ENCODE results near the gene MAST2. TPM values are rescaled to one million over a fixed set of nuclear protein-coding genes. Genes with fewer than 3 reads are reported as not detected.
"Not testable (repeated sequence)": the region's sequence is repeated elsewhere in the genome, so short reads cannot be mapped to it uniquely, and the experiment has no call there.

MAST2 gene
- total and polyA plus RNA-seq, 5 experiments from 2014 or later = 0.48 to 8.9 (median 1.7) TPM

DNA sequence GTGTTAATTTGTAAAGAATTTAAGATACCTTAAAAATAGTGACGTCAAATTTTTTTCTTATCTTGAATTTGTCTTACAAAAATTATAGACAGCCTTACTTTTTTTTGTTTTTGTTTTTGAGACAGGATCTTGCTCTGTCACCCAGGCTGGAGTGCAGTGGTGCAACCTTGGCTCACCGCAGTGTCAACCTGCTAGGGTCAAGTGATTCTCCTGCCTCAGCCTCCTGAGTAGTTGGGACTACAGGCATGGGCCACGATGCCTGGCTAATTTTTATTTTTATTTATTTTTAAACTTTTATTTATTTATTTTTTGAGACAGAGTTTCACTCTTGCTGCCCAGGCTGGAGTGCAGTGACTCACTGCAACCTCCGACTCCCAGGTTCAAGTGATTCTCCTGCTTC lies 40.6 kb downstream of the MAST2 start:
- H3K27ac Mint-ChIP-seq, ATAC-seq, H3K4me1 Mint-ChIP-seq, H3K4me3 Mint-ChIP-seq, H3K36me3 Mint-ChIP-seq, DNase-seq, H3K27me3 Mint-ChIP-seq, H3K9me3 Mint-ChIP-seq, POLR2A ChIA-PET: not testable (repeated sequence)

DNA sequence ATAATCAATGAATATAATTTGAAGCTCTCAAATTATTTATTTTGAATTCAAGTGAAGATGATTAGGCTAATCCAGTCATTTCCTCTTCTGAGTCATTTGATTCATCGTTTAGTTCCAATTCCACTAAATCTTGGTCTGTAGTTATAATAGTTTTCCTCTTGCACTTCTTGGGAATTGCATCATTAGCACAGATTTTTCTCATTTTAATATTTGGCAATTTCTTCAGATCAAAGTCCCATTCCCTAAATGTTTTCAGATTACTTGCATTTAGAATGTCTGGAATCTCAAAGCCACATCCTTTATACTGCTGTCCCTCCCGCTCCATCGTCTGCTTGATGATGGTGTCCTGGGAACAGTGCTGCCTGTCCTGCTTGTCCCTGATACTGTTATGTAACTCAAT lies 43.5 kb downstream of the MAST2 start:
- Mint-ChIP-seq H3K4me3 (no peak overlapping the region), H3K27me3 (no peaks in the 10 kb centered on the region), H3K36me3 (peaks cover 5 to 20% (median 7%) of the 10 kb centered on the region in 3 donors), H3K27ac (no peak overlapping the region), H3K4me1 (peaks cover 2 to 7% (median 4%) of the 10 kb centered on the region in 4 donors), H3K9me3 (peaks cover 0 to 28% (median 15%) of the 10 kb centered on the region in 9 donors)
- ATAC-seq (no peak), DNase-seq (no peak)
- POLR2A ChIA-PET = no interaction called here

DNA sequence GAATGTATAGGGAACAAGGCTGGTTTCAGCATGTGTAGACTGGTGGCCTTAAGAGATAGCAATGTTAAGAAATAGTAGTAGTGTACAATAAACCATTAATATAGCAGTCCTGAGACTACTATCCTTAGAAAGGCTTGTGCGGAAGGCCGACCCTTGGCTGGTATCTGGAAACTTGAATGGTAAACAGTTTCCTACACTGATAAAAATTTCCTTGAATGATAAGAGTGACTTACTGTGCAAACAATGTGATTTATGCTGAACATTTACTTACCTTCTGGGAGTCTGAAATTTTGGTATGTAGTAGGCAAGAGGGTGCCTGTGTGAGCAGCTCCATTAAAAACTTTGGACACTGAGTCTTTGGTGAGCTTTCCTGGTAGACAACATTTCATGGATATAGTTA lies 44.7 kb downstream of the MAST2 start:
- no peak for DNase-seq

DNA sequence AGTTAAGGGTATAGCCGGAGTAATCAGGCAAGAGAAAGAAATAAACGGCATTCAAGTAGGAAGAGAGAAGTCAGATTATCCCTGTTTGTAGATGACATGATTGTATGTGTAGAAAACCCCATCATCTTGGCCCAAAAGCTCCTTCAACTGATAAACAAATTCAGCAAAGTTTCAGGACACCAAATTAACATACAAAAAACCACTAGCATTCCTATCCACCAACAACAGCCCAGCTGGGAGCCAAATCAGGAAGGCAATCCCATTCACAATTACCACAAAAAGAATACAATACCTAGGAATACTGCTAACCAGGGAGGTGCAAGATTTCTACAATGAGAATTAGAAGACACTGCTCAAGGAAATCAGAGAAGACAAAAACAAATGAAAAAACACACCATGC lies 45.3 kb downstream of the MAST2 start:
- no peak for ATAC-seq
- Mint-ChIP-seq H3K27ac (no peak overlapping the region), H3K9me3 (peaks cover 0 to 28% (median 15%) of the 10 kb centered on the region in 9 donors), H3K4me3 (no peak overlapping the region), H3K27me3 (no peaks in the 10 kb centered on the region), H3K36me3 (peaks cover 5 to 20% (median 7%) of the 10 kb centered on the region in 3 donors), H3K4me1 (peaks cover 0 to 2% (median 0%) of the 10 kb centered on the region in 4 donors)
- DNase-seq = no peak
- POLR2A ChIA-PET = no interaction called here

More for the DNA sequence above, 44.7 kb downstream of the MAST2 start:
- no peak for ATAC-seq
- Mint-ChIP-seq H3K4me3 (no peak overlapping the region), H3K36me3 (peaks cover 5 to 20% (median 7%) of the 10 kb centered on the region in 3 donors), H3K9me3 (peaks cover 0 to 28% (median 15%) of the 10 kb centered on the region in 9 donors), H3K4me1 (peaks cover 2 to 6% (median 4%) of the 10 kb centered on the region in 4 donors), H3K27me3 (no peaks in the 10 kb centered on the region), H3K27ac (peak overlapping the region in 1 of 10 donors; percentile 2)
- POLR2A ChIA-PET = no interaction called here

DNA sequence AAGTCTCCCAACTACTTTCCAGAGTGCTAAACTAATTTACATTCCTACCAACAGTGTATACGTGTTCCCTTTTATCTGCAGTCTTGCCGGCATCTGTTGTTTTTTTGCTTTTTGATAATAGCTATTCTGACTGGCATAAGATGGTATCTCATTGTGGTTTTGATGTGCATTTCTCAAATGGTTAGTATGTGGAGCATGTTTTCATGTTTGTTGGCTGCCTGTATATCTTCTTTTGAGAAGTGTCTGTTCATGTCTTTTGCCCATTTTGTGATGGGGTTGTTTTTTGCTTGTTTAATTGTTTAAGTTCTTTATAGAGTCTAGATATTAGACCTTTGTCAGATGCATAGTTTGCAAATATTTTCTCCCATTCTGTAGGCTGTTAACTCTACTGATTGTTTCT lies 46.6 kb downstream of the MAST2 start:
- peaks cover 0 to 28% (median 15%) of the 10 kb centered on the region in 9 donors for H3K9me3 Mint-ChIP-seq
- no peak for DNase-seq
- no peaks in the 10 kb centered on the region for H3K27me3 Mint-ChIP-seq
- no peak for ATAC-seq
- POLR2A ChIA-PET = no interaction called here
- peaks cover 0 to 2% (median 0%) of the 10 kb centered on the region in 4 donors for H3K4me1 Mint-ChIP-seq
- no peak overlapping the region for H3K27ac Mint-ChIP-seq
- H3K4me3 Mint-ChIP-seq = no peak overlapping the region
- H3K36me3 Mint-ChIP-seq = peaks cover 5 to 20% (median 7%) of the 10 kb centered on the region in 3 donors

DNA sequence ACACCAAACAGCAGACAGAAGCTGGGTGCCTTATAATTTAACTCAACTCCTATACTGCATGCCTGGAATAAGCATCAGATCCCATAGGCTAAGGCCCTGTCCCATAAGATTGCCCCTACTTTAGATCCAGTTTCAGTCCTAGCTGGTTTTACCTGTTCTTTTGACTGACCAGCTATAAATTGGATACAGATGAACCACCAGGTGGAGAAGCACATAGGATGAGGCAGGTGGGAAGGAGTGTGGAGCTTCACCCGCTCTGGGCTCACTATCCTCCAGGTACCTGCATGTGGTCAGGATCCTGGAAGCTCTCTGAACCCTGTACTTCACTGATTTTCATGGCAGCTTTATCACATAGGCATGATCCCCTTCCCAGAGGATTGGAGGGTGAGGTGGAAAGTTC lies 51.3 kb downstream of the MAST2 start:
- ATAC-seq (no peak), DNase-seq (no peak)
- H3K9me3 Mint-ChIP-seq = peaks cover 0 to 15% (median 11%) of the 10 kb centered on the region in 9 donors
- POLR2A ChIA-PET = no interaction called here
- peaks cover 0 to 1% (median 0%) of the 10 kb centered on the region in 4 donors for H3K4me1 Mint-ChIP-seq
- H3K4me3 Mint-ChIP-seq = no peak overlapping the region
- peaks cover 0 to 1% (median 0%) of the 10 kb centered on the region in 5 donors for H3K27me3 Mint-ChIP-seq
- no peak overlapping the region for H3K27ac Mint-ChIP-seq
- H3K36me3 Mint-ChIP-seq = peaks cover 3 to 14% (median 6%) of the 10 kb centered on the region in 3 donors

DNA sequence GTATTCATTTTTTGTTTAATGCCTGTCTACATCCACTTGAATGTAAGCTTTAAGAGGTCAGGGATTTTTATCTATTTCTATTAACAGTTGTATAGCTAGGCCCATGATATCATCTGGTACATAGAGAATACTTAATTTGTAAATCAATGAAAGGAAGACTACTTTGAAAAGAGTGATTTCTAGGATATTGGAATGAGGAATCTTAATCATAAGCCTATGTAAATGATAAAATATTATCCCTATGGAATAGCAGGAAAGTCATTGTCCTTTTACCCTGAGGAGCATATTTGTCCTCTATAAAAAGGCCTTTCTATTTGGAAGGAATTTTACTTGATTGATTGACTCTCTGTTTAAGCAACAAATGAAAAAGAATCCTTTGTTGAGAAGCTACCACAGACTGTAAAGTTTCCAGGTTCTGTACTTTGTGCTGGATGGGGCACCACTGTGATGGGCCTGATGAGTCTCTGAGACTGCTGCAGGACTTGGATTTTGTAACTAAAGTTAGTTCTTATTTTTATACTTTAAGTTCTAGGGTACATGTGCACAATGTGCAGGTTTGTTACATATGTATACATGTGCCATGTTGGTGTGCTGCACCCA lies 53.8 kb downstream of the MAST2 start:
- POLR2A ChIA-PET = no interaction called here
- Mint-ChIP-seq H3K4me1 (peaks cover 0 to 2% (median under 1%) of the 10 kb centered on the region in 4 donors), H3K4me3 (no peak overlapping the region), H3K36me3 (peaks cover 0 to 1% (median 0%) of the 10 kb centered on the region in 3 donors), H3K27ac (no peak overlapping the region), H3K27me3 (peaks cover 0 to 1% (median 0%) of the 10 kb centered on the region in 5 donors), H3K9me3 (no peaks in the 10 kb centered on the region)
- ATAC-seq (no peak), DNase-seq (no peak)

DNA sequence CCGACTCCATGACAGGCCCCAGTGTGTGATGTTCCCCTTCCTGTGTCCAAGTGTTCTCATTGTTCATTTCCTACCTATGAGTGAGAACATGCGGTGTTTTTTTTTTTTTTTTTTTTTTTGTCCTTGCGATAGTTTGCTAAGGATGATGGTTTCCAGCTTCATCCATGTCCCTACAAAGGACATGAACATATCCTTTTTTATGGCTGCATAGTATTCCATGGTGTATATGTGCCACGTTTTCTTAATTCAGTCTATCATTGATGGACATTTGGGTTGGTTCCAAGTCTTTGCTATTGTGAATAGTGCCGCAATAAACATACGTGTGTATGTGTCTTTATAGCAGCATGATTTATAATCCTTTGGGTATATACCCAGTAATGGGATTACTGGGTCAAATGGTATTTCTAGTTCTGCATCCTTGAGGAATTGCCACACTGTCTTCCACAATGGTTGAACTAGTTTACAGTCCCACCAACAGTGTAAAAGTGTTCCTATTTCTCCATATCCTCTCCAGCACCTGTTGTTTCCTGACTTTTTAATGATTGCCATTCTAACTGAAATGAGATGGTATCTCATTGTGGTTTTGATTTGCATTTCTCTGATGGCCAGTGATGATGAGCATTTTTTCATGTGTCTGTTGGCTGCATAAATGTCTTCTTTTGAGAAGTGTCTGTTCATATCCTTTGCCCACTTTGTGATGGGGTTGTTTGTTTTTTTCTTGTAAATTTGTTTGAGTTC lies 54.5 kb downstream of the MAST2 start:
- POLR2A ChIA-PET, H3K27me3 Mint-ChIP-seq, H3K4me3 Mint-ChIP-seq, H3K36me3 Mint-ChIP-seq, H3K27ac Mint-ChIP-seq, DNase-seq, ATAC-seq, H3K9me3 Mint-ChIP-seq, H3K4me1 Mint-ChIP-seq: not testable (repeated sequence)

DNA sequence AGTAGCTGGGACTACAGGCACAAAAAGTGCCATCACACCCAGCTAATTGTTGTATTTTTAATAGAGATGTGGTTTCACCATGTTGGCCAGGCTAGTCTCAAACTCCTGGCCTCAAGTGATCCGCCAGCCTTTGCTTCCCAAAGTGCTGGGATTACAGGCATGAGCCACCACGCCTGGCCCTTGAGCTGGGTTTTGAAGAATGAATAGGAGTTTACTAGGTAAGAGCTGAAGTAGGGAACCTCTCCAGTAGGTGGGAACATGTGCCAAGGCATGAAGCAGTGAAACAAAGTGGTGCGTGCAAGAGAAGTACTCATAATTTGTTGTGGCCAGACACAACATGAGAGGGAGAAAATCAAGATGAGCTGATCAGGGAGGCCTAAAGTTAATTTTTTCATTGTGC lies 55.8 kb downstream of the MAST2 start:
- H3K27me3 Mint-ChIP-seq = peaks cover 0 to 1% (median 0%) of the 10 kb centered on the region in 5 donors
- H3K36me3 Mint-ChIP-seq = peaks cover 0 to 1% (median 0%) of the 10 kb centered on the region in 3 donors
- POLR2A ChIA-PET = no interaction called here
- no peak for ATAC-seq
- DNase-seq = no peak
- H3K27ac Mint-ChIP-seq = no peak overlapping the region
- H3K4me1 Mint-ChIP-seq = peaks cover 0 to 4% (median 2%) of the 10 kb centered on the region in 4 donors
- no peak overlapping the region for H3K4me3 Mint-ChIP-seq
- no peaks in the 10 kb centered on the region for H3K9me3 Mint-ChIP-seq

DNA sequence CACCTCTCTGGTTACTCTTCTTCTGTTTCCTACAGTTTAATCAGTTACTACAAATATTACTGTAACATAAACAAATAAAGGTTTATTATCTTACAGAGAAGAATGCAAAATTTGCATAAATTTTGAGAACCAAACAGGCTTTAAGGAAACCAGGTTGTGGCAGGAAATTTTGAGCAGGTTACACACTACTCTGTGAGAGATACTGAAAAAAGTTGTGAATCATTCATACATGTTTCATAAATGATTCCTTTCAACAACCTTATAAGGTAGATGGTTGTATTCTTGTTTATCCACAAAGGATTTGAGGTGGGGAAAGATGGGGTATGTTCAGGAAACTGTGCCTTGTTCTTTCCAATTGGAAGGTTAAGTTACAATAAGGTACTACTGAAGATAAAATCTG lies 58.6 kb downstream of the MAST2 start:
- H3K27ac Mint-ChIP-seq = no peak overlapping the region
- no peak for DNase-seq

DNA sequence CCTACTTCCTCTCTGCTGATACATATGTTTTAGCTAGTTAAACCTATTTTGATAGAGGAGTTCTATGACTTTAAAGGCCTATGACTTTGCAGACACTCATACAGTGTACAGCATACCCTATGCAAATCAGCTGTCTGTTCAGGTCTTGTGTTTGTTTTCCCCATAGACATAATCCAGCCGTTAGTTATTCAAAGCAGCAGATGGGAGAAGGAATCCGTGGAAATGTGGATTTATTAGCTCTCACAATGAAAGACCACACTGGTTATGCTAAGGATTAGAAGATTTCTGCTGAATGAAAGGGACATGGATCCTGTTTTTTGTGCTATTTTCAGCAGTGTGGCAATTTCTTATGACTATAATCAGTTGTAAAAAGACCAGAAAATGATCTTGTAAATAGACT lies 59.8 kb downstream of the MAST2 start:
- H3K9me3 Mint-ChIP-seq = no peaks in the 10 kb centered on the region
- DNase-seq = no peak
- no peaks in the 10 kb centered on the region for H3K36me3 Mint-ChIP-seq
- ATAC-seq = no peak
- no peak overlapping the region for H3K27ac Mint-ChIP-seq
- peaks cover 0 to 2% (median 0%) of the 10 kb centered on the region in 5 donors for H3K27me3 Mint-ChIP-seq
- peaks cover 6 to 8% (median 7%) of the 10 kb centered on the region in 4 donors for H3K4me1 Mint-ChIP-seq
- POLR2A ChIA-PET = interaction anchor here (0.5 kb wide), 1 partner anchor 360 kb away, joined by 5 read pairs; no protein-coding TSS in a partner anchor
- no peak overlapping the region for H3K4me3 Mint-ChIP-seq

More for the DNA sequence above, 58.6 kb downstream of the MAST2 start:
- peaks cover 0 to 4% (median 2%) of the 10 kb centered on the region in 4 donors for H3K4me1 Mint-ChIP-seq
- POLR2A ChIA-PET = no interaction called here
- H3K9me3 Mint-ChIP-seq = no peaks in the 10 kb centered on the region
- no peak overlapping the region for H3K4me3 Mint-ChIP-seq
- peaks cover 0 to 3% (median 0%) of the 10 kb centered on the region in 5 donors for H3K27me3 Mint-ChIP-seq
- ATAC-seq = no peak
- H3K36me3 Mint-ChIP-seq = no peaks in the 10 kb centered on the region

DNA sequence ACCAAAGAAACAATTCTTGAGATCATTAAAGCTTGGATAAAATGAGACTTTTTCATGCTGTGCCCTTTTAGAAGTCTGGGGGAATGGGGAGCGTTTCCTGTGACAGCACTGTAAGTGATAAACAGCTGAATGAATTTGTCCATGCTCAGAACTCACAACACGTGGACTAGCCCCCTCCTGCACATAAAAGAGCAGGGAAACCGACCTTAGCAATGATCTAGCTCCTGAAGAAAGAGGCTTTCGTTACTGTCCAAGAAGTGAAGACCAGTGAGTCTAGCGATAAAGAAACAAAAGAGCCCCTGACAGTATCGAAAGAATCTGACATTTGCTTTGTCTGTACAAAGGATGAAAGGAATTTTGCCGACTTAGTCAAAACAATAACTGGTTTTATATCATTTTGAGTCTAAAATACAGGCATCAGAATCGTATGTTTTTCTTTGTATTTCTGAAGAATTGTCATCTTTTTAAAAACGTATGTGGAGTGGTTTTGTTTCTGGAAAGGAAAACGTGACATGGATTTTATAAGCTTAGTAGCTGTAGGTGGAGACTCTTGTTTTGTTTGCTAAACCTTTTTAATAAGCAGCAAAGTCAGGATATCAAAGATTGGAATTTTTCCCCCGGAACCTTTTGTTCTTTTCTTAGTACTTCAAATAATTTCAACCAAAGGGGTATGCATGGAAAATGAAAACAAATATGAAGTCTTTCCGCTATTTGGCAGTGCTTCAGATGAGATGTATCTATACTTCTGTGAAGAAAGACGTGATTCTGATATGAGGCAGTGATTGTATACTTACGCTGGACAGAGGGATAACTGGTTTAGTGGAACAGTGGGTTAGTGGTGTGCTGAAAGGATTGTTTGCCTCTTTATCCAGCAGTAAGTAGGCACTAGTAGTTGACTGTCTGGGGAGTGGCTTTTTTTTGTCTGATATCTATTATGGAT lies 61.0 kb downstream of the MAST2 start:
- no peaks in the 10 kb centered on the region for H3K36me3 Mint-ChIP-seq
- H3K9me3 Mint-ChIP-seq = no peaks in the 10 kb centered on the region
- ATAC-seq = no peak
- peaks cover 9% of the 10 kb centered on the region in 4 donors for H3K4me1 Mint-ChIP-seq
- no peak overlapping the region for H3K4me3 Mint-ChIP-seq
- no peak for DNase-seq
- POLR2A ChIA-PET = no interaction called here
- peak overlapping the region in 1 of 10 donors; percentile 17 for H3K27ac Mint-ChIP-seq
- H3K27me3 Mint-ChIP-seq = peaks cover 0 to 2% (median 0%) of the 10 kb centered on the region in 5 donors

All from naive thymus-derived CD8-positive, alpha-beta T cell (primary cell).